GM11168 (cell line): ENCODE data around the gene MYL4.

Experiments
- in situ Hi-C: fragments of 300-500 bp; cut with MboI; formaldehyde crosslinking; loops from one replicate; pipeline ENCODE4 v1.12.0; 2022; ENCODE audit warnings: low sequenced_read_pairs; ENCODE audit not compliant: unreplicated experiment

Gene MYL4

DNA sequence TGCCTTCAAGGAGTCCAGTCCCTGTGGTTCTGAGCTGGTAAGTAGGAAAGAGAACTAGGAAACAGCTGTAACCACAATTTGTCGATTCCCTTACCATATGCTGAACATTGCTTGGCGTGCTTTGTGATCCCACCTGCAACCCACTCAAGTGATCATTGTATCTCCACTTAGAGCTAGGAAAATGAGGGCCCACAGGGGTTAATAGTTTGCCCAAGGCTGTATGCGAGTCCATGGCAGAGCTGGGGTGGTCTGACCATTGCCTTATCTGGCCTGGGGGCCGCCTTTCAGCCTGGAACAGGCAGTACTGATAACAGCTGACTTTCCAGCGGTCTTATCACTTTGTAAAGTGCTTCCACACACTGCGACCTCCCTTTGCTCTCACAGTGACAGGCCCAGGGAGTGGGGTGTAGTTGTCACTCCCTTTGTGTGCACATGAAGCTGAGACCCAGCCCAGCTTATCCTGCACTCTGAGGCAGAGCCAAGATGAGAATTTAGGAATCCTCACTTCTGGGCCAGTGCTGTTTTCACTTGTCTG is 9.8 kb downstream of the MYL4 start:
- in situ Hi-C loops = no loop called here

DNA sequence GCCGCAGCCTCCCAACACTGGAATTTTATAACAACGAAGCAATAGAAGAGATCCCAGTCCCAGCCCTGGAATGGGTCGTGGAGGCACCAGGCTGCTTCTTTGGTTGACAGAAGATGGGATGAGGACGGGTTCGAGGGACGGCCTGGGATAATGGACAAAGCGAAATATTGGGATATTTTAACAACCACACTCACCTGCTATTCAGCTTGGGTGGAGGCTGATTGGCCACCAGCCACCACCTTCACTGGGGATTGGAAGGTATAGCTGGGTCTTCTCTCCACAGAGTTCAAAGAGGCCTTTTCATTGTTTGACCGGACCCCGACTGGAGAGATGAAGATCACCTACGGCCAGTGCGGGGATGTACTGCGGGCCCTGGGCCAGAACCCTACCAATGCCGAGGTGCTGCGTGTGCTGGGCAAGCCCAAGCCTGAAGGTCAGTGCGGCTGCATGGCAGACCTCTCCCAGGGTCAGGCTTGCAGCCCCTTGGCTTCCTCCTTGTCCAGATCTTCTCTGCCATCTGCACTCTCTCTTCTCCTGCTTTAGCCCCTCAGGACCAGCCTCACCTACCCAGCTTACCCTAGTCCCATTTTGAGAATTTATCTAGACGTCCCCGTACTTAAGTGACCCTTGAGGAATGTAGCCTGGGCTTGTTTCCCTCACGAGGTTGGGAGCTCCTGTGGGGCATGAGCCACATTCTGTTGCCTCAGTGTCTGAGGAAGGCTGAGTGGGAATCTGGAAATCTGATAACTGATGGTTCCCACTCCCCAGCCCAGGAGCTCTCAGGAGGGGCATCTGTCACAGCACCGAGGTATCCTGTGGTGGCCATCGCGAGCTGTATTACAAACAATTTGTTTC is 10.7 kb downstream of the MYL4 start:
- in situ Hi-C loops = loop anchor here (10.0 kb wide), 1 partner anchor 395 kb away; no protein-coding TSS in a partner anchor

DNA sequence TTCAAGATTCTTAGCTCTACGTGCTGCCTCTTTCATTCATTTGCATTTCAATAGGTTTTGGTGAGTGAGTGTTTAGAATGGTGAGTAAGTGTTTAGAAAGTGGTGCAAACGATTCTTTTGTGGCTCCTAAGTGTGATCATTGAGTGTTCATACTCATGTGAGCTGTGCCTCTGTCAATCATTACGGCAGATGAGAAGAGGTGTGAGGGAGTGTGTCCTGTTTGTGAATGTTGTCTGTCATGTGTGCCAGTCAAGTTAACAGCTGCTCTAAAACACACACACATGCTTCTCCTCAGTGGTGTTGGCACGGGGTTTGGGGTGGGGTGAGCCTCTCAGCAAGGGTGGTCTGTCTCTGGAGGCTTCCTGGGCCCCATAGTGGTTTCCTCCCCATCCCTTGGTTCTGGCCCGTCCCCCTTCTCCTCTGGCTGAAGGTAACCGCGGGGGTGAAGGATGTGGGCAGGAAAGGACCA is 11.4 kb downstream of the MYL4 start:
- in situ Hi-C loops = loop anchor here (10.0 kb wide), 1 partner anchor 394 kb away; no protein-coding TSS in a partner anchor

DNA sequence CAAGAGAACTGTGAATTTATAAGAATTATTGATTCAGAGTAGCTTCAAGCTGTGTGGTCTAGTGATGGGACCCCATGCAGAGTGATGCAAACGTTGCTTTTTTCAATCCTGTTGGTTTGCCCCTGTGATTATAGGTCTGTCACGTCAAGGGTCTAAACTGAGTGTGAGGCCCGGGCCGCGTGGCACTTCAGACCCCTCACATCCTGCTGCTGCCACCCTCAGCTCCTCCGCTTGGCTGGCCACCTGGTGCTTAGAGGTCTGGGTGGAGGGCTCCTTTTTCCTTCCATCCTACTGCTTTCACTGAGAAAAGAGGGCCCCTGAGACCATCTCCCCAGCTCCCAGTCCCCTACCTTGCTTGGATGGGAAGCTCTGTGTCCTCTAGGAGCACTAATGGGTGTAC is 12.0 kb downstream of the MYL4 start:
- in situ Hi-C loops = loop anchor here (10.0 kb wide), 1 partner anchor 394 kb away; no protein-coding TSS in a partner anchor

DNA sequence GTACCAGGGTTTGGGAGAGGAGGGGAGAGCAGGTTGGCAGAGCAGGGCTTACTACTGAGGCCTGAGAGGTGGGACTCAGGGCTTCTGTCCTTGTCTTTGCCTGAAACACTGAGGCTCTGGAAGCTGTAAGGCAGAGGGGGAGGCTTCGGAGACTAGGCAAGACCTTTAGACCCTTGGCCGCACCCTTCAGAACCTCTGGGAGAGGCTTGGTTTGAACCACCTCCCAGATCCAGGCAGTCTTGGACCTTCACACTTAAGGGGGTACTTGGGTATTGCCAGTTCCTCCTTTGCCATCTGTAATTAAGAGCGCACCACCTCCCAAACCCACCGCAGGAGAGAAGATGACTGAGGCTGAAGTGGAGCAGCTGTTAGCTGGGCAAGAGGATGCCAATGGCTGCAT is 12.9 kb downstream of the MYL4 start:
- in situ Hi-C loops = loop anchor here (10.0 kb wide), 1 partner anchor 393 kb away; no protein-coding TSS in a partner anchor

DNA sequence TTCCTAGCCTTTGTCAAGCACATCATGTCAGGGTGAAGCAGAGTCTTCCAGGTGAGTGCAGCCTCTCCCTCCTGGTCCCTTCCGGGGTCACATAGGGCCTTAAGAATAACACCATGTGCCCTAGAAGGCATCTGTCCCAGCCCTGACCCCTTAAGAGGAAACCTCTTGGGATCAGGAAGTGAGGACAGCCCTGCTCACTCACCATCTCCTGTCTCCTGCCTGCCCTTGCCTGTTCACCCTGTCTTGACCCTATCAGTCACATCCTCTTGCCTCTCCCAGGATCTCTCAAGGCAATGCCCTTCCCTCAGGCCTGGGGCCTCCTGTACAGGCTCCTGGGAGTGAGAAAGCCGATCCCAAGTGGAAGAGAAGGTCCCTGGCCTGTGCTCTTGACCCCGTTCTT is 13.9 kb downstream of the MYL4 start:
- in situ Hi-C loops = loop anchor here (10.0 kb wide), 1 partner anchor 392 kb away; no protein-coding TSS in a partner anchor

DNA sequence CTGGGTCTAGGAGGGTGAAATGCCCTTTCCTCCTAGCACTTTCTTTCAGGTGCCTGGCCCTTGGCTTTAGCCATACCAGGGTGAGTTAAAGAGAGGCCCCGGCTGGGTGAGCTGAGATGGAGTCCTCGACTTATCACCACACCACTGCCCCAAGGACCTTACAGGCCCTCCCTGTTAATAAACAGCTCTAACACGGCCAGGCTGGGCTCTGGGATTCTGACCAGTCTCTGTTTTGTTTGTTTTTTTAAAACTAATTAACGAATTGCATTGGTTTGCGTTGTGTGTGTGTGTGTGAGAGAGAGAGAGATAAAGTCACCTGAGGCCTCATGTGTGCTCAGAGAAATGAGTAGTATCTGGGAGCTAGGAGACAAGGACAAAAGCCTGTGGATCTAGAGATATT is 14.3 kb downstream of the MYL4 start:
- in situ Hi-C loops = loop anchor here (10.0 kb wide), 1 partner anchor 391 kb away; no protein-coding TSS in a partner anchor

DNA sequence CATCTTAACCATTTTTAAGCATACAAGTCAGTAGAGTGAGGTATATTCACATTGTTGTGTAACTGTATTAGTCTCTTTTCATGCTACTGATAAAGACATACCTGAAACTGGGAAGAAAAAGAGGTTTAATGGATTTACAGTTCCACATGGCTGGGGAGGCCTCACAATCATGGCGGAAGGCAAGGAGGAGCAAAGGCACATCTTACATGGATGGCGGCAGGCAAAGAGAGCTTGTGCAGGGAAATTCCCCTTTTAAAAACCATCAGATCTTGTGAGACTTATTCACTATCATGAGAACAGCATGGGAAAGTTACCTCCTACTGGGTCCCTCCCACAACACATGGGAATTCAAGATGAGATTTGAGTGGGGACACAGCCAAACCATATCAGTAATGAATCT is 14.9 kb downstream of the MYL4 start:
- in situ Hi-C loops = loop anchor here (10.0 kb wide), 1 partner anchor 391 kb away; no protein-coding TSS in a partner anchor

DNA sequence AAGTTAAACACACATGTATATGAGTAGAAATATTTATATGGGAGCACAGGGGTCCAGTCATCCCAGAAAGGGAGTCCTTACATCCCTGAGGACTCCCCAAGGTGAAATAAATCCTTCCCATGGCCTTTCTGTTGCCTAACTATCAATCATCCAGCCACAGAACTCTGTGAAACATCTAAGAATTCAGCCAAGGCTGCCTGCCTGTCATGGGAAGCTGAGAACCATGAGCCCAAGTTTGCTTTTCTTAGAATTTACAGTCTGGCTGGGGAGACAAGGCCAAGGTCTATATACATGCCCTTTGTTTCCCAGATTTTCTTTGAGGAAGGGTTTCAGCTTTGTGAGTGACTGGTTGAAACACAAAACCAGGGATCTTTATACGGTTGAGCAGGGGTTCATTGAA is 15.8 kb downstream of the MYL4 start:
- in situ Hi-C loops = loop anchor here (5.0 to 10.0 kb wide), 2 partner anchors 87 to 390 kb away; no protein-coding TSS in a partner anchor

DNA sequence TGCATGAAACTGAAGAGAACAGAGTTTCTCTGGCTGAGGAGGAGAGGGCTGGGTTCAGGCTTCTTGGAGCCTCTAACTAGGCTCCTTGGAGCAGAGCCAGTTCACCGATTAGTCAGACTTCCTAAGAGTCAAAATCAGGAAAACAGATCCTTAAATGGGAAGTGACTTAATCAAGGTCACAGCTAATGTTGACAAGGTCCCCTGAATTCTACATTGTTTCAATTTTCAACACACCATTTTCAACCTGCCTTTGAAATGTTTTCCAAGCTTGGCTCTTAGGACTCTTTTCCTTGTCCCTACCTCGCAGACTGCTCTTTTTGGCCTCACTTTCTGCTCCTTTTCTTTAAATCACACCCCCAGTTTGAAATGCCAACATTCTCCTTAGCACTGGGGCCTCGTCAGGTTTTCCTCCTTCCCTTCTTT is 16.3 kb downstream of the MYL4 start:
- in situ Hi-C loops = loop anchor here (5.0 to 10.0 kb wide), 2 partner anchors 87 to 389 kb away; no protein-coding TSS in a partner anchor

DNA sequence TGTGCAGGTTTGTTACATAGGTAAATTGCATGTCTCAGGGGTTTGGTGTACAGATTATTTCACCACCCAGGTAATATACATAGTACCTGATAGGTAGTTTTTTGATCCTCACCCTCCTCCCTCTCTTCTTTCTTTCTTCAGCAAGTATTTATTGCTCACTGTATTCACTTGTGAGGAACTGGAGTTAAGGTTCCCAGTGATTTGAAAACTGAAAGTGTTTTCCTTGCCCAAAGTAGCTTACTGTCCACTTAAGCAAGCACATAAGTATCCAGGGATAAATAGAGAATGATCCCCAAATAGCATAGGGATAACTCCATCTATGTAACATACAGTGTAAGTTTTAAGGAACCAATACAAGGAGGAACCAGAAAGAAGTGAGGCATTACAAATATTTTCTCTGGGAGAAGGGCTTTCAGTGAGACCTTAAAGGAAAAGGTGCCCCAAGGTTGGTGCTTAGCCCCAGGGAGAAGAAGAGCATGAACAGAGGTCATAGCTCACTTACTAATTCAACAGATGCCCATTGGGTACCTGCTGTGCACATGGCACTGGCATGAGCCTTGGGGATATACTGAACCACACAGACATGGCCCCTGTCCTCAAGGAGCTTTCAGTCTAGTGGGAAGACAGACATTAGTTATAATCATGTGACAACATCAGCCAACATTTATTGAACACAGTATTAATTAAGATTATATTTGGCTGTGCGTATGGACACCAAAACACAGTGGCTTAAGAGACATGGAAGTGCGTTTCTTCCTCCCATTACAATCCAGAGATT is 17.0 kb downstream of the MYL4 start:
- in situ Hi-C loops = loop anchor here (5.0 to 10.0 kb wide), 2 partner anchors 86 to 389 kb away; no protein-coding TSS in a partner anchor

DNA sequence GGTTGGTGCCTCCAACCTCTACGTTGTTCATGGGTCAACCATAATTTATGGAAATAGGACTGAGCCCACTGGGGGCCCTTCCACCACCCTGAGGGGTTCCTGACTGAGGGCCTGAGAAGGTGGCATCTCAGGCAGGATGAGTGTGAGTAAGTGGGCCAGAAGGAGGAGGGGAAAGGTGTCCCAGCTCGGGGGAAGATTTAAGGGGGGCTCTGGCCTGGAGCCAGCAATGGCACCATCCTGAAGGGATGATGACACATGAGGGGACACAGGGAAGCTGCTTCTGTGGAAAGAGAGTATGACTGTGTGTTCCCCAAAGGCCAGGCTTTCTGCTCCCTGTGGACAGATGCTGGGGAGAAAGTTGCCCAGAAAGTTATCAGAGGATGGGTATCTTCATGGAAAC is 18.7 kb downstream of the MYL4 start:
- in situ Hi-C loops = loop anchor here (5.0 to 10.0 kb wide), 2 partner anchors 84 to 387 kb away; no protein-coding TSS in a partner anchor

DNA sequence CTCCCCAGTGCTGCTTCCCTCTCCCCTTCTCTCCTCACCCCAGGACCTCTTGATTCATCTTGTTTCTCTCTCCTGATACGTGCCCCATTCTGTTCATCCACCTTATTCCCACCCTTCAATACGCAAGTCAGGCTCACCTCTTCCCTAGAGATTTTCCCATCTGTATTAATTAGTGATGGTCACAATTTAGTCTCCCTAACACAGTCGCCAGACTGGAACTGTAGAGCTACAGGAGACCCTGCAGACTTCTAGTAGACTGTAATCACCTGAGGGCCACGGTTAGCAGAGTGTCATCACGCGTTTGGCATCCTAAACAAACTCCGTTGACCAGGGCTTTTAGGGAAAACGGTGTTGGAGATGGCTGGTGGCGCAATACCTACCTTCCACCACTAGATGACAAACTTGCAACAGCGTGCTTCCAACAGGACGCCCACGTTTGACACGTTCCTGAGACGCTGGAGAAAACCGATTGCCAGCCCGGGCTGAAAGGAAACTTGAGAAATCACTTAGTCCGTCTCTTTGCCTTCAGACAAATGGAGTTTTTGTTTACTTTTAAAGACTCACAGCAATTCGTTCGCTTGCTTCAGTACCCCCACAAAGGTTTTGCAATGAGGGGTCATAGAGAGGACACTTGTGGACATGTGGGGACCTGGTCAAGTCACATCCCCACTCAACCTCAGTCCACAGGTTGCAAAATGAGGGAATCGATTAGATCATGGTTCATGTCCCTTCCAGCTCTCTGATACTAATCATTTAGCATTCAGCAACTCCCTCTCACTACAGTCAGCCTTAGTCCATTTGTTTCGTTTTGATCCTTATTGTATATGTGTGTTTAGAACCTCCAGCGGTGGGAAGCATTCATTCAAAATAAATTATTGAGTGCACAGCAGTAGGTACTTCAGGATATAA is 20.6 kb downstream of the MYL4 start:
- in situ Hi-C loops = loop anchor here (5.0 to 10.0 kb wide), 2 partner anchors 83 to 385 kb away; no protein-coding TSS in a partner anchor

DNA sequence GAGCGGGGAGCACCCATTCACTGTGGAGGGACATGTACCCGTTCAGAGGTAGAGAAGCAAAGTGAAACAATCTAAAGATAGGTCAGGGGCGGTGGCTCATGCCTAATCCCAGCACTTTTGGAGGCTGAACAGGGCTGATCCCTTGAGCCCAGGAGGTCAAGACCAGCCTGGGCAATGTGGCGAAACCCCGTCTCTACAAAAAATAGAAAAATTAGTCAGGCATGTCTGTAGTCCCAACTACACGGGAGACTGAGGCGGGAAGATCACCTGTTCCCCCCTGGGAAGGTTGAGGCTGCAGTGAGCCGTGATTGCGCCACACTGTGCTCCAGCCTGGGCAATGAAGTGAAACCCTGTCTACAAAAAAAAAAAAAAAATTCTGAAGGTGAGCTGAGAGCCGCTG is 21.7 kb downstream of the MYL4 start:
- in situ Hi-C loops = no loop called here

DNA sequence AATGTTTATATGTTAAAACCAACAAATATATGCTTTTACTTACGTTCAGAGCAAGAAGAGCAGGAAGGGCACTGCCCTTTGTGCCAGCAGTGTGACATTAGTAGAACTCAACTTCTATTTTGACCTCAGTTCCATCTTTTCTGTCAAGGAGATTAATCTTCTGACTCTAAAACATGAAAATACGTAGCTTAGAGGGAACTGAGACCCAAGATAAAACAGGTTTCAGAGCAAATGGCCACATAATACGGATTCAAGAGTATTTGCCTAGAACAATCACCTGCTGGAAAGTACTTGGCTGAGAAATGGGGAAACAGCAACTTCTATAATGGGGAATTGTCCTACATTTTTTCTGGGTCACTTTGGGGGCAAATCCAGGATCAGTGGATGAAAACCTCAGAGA is 22.2 kb downstream of the MYL4 start:
- in situ Hi-C loops = no loop called here

DNA sequence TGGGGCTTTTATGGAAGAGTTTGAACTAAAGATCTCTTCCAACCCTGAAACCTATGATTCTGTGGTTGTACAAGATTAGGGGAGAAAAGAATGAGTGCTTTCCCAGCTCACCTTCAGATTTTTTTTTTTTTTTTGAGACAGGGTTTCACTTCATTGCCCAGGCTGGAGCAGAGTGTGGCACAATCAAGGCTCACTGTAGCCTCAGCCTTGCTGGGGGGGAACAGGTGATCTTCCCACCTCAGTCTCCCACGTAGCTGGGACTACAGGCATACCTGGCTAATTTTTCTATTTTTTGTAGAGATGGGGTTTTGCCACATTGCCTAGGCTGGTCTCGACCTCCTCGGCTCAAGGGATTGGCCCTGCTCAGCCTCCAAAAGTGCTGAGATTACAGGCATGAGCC is 22.7 kb downstream of the MYL4 start:
- in situ Hi-C loops = no loop called here

DNA sequence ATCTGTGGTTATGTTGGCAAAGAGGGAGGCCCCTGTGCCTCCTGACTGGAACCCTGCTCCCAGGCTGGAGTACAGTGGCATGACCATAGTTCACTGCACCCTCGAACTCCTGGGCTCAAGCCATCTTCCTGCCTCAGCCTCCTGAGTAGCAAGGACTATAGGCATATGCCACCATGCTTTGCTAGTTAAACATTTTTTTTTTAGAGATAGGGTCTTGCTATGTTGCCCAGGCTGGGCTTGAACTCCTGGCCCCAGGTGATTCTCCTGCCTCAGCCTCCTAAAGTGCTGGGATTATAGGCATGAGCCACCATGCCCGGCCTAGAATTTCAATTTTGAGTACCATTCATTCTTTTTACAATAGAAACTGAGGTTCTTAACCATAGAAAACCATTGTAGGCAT is 23.3 kb downstream of the MYL4 start:
- in situ Hi-C loops = no loop called here

DNA sequence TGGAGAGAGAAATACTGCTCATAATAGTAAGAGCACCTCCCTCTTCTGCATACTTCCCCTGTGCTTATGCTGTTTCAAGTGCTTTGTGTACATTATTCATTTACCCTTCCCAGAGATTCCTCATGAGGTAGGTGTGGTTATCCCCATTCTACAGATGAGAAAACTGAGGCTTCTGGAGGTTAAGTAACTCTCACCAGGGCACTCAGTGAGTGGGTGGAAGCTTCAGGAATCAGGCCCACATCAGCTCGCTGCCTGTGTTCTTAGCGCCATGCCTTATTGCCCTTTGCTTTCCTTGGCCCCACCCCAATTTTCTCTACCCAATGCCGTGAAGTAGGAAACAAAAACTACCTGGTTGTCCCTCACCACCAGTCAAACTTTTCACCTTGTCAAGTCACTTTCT is 26.4 kb downstream of the MYL4 start:
- in situ Hi-C loops = no loop called here

DNA sequence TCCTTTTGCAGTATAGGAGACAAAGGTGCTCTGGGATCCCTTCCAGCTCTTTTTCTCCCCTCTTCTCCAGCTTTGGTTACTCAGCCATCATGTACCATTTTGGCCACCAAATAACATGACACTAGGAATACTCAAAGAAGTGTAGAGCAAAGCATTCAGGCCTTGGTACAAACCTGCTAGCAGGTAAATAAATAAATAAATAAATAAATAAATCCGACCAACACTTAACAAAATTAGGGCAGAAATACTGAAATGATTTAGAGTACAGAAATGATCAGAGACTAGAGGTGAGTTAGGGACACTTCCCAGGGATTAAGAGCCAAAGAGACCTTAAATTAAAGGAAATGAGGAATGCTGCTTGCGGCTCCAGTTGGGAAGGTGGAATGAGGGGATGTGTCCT is 26.8 kb downstream of the MYL4 start:
- in situ Hi-C loops = no loop called here
